Measurements from ENCODE around the gene STK17A.

DNA sequence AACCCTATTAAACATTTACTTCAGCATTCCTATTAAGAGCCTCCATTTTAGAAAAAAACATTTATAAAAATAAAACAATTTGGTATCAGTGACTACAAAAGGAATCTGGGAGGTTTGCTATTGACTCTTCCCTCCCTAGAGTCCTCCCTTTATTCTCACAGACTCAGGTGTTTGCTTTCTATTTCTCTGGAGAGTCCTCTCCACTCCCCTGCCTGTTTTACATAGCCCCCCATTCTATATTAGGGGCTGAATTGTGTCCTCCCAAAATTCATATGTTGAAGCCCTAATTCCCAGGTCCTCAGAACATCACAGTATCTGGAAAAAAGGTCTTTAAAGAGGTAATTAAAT, 76.6 kb downstream of the STK17A start:
- TF ChIP-seq, protein P1, sequence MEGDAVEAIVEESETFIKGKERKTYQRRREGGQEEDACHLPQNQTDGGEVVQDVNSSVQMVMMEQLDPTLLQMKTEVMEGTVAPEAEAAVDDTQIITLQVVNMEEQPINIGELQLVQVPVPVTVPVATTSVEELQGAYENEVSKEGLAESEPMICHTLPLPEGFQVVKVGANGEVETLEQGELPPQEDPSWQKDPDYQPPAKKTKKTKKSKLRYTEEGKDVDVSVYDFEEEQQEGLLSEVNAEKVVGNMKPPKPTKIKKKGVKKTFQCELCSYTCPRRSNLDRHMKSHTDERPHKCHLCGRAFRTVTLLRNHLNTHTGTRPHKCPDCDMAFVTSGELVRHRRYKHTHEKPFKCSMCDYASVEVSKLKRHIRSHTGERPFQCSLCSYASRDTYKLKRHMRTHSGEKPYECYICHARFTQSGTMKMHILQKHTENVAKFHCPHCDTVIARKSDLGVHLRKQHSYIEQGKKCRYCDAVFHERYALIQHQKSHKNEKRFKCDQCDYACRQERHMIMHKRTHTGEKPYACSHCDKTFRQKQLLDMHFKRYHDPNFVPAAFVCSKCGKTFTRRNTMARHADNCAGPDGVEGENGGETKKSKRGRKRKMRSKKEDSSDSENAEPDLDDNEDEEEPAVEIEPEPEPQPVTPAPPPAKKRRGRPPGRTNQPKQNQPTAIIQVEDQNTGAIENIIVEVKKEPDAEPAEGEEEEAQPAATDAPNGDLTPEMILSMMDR (IDR thresholded peaks at IDR 0.05): no peak
- no peak for TF ChIP-seq EZH2 (IDR thresholded peaks at IDR 0.05)
- no peak for TF ChIP-seq EZH2phosphoT487 (IDR thresholded peaks at IDR 0.05)
